SK-N-MC (cell line): ENCODE data around the gene HOXD12.
A peak's percentile ranks its signal among the peaks of the same experiment; 100 is the strongest.

Experiments
- DNase-seq: peaks from one replicate; pipeline ENCODE4 v3.0.0-alpha.2; 2011; ENCODE audit warnings: low read depth, low spot score
- H3K27ac ChIP-seq: fragments of 200-600 bp; sonication (generic); 2 replicates; pipeline ENCODE4 v1.5.1; 2016; ENCODE audit warnings: mixed run types
- H3K36me3 ChIP-seq: fragments of 200-600 bp; sonication (generic); 2 replicates; pipeline ENCODE4 v1.6.1; 2017; ENCODE audit warnings: antibody characterized with exemption, low read length, mixed read lengths; ENCODE audit not compliant: insufficient read depth
- H3K4me3 ChIP-seq: fragments of 200-600 bp; sonication (generic); 2 replicates; pipeline ENCODE4 v1.5.1; 2016
- H3K9ac ChIP-seq: fragments of 200-600 bp; sonication (generic); 2 replicates; pipeline ENCODE4 v1.8.0; 2017; ENCODE audit warnings: mixed run types, mixed read lengths; ENCODE audit not compliant: insufficient read length
- H3K9me3 ChIP-seq: fragments of 200-600 bp; sonication (generic); 2 replicates; pipeline ENCODE4 v1.6.1; 2017; ENCODE audit warnings: low read depth, mild to moderate bottlenecking, antibody characterized with exemption, low read length, moderate library complexity, mixed read lengths
- EZH2 ChIP-seq: fragments of 200-600 bp; sonication (generic); IDR thresholded peaks from one replicate; pipeline ENCODE4 v1.6.1; 2017; ENCODE audit warnings: antibody characterized with exemption
- FOXP2 ChIP-seq: optimal IDR thresholded peaks from 2 replicates; pipeline ENCODE3; 2011; ENCODE audit warnings: mild to moderate bottlenecking, moderate library complexity; ENCODE audit not compliant: insufficient read depth; ENCODE audit errors: extremely low read length, control extremely low read depth
- POLR2AphosphoS5 ChIP-seq: IDR thresholded peaks from 2 replicates; pipeline ENCODE4 v1.6.1; 2012; ENCODE audit warnings: mild to moderate bottlenecking, low read depth, low read length, borderline replicate concordance

Gene HOXD12

DNA sequence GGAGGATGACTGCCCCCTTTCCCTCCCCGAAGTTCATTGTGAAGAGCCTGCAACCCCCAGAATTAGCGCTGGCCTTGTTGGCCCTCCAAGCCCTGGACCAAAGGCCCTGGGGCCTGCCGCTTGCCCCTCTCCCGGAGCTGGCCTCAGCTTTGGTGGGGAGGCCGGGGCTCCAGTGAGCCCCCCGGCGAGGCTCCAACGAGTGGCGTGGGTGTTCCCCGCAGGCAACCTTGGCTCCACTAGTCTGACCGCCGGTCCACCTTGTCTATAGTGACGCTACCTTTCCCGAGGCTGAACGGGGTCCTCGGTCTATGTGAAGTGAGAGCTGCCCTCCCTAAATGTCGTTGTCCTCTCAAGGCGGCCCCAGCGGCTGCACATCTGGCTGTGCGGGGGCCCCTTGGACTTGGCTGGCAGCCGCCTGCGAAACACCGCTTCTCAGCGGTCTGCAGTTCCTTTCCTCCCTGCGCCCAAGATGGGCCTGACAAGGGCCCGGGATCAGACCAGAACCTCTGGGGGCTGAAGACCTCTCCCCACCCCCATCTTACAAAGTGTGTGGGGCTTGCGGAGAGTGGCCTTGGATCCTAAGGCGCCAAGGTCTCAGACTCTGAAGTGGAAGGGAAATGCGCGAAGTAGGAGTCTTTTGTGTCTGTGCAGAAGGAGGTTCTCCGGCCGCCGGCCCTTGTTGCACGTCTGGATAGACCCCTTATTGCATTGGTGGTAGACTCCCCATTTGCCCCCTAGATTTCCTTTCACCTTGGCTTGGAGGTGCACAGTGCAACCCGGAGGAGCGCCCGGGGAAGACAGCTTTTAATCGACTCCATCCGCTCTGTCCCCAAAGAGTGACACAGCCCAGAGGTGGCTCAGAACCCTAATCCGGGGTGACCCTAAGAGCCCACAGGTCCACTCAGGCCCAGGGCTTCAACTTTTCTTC is 13.0 kb downstream of the HOXD12 start:
- H3K27ac ChIP-seq, result no peak overlapping the region
- no peaks in the 10 kb centered on the region for H3K9me3 ChIP-seq
- DNase-seq, result no peak
- H3K9ac ChIP-seq, result no peak overlapping the region
- H3K36me3 ChIP-seq, result peaks cover 82% of the 10 kb centered on the region
- TF ChIP-seq EZH2, result no peak
- TF ChIP-seq FOXP2, result no peak
- TF ChIP-seq POLR2AphosphoS5, result no peak
- H3K4me3 ChIP-seq, result no peak overlapping the region

DNA sequence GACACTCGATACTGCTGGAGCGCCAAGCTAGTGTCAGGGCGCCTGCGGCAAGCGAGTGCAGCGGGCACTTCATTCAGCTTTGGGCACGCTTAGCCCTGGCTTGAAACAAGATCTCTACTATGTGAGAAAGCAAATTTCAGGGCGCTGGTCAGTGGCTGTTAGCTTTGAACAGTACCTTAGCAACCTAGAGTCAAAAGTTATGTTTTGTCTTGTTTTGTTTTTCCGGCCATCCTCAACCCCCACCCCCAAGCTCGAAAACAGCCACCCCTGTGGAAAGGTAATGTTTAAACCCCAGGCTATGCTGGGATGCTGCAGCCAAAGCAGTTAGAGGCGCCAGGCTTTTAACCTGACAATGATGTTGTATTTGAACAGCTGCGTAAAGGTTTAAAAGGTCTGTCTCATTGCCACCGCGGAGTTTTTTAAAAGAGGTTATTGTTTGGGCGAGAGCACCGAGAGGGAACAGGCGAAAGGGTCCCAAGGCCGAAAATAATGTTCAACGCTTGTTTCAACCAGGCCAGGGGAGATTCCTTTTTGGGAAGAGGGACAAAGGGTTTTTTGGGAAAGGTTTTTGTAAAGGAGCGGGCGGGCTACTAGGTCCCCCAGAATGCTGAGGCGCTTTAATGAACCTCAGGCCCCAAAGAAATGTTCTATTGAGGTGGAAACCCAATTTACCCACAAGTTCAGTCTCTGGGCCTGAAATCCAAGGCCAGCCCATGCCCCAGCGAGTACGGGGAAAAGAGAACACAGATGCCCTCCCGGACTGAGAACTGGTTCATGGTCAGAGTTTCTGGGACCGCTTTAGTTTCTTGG is 14.7 kb downstream of the HOXD12 start:
- Histone ChIP-seq H3K9me3 (no peaks in the 10 kb centered on the region), H3K27ac (no peak overlapping the region), H3K9ac (no peak overlapping the region), H3K4me3 (no peak overlapping the region), H3K36me3 (peaks cover 91% of the 10 kb centered on the region)
- DNase-seq, result no peak
- TF ChIP-seq EZH2, result no peak
- no peak for TF ChIP-seq FOXP2
- TF ChIP-seq POLR2AphosphoS5, result no peak

DNA sequence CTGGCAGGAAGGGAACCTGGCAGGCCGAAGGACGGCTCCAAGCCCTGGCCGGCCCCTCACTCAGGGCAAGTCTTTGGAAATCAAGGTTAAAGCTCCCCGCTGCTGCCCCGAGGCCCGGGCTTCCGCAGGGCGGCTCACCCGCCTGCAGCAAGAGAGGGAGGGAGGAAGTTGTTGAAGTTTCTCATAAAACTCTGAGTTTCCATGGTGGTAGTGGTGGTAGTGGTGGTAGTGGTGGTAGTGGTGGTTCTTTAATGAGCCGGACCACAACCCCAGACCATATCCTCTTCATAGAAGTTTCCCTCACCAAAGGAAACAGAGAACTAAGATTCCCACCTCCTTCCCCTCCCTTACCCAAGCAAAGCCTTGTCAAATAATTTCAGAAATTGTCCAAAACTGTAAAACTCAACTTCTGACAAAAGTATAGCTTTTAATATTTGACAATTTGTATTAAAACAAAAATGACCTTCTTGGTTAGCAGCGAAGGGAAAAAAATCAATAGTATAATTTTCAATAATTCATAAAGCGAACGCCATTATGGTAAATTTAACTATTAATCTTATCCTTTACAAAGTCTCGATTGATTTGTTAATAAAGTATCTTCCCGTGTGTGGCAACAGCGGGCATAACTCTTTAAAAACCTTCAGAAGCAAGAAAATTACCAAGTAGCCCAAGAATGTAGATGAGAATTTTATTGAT is 15.5 kb downstream of the HOXD12 start:
- DNase-seq, result no peak
- Histone ChIP-seq H3K36me3 (peaks cover 89% of the 10 kb centered on the region), H3K9me3 (no peaks in the 10 kb centered on the region), H3K4me3 (no peak overlapping the region), H3K27ac (0 out of 2 replicates have a peak overlapping the region, but pooled peaks have one; percentile 21), H3K9ac (no peak overlapping the region)
- TF ChIP-seq EZH2 (no peak), FOXP2 (no peak), POLR2AphosphoS5 (no peak)

DNA sequence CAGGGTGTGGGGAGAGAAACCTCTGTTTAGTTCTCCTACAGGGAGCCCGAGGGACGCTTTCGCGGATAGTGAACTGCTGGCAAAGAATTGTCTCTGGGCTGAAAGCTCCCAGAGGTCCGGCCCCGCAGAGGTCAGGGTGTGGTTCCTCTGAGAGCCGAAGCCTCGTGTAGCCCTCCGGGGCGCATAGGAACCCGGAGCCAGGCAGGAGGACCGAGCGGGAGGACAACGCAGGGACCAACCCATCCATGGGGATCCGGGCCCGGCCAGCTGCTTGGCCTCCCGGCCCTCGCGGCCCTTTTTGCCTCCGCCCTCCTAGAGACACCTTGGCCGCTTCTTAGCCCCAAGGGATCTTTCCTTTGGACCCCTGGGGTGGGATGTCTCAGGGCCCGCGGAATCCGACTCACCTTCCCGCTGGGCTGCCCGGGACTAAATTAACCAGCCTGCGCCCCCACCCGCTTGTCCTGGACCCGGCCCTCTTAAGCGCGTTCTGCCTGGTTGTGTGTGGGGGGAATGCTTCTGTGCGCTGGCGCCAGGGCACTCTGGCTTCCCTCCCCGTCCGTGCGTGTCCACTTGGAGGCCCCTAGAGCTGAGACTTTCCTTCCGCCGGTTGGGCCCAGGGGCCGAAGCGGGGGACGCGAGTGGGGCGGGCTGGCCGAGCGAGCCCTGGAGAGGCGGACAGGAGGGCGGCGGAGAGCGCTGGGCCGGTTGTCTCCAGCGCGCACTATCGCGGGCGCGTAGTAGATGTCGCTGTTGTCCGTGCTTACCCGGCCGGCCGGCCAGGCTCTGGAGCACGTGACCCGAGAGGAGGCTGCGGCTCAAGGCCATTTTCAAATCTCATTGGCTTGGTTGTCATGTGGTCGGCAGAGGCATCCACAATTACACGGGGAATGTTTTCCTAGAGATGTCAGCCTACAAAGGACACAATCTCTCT is 16.6 kb downstream of the HOXD12 start, which contains the start of gene HOXD10:
HOXD10 (plus strand) TSS at position 896 of the 931 bp plus-strand sequence. CDS start 56 bp downstream, outside the sequence.
- peaks cover 78% of the 10 kb centered on the region for H3K36me3 ChIP-seq
- no peak for TF ChIP-seq FOXP2
- TF ChIP-seq EZH2, result no peak
- TF ChIP-seq POLR2AphosphoS5, result no peak
- no peak within 1 kb of the TSS for H3K9ac ChIP-seq
- DNase-seq, result no peak
- no peaks in the 10 kb centered on the region for H3K9me3 ChIP-seq
- no peak within 1 kb of the TSS for H3K4me3 ChIP-seq
- H3K27ac ChIP-seq, result 0 out of 2 replicates have a peak within 1 kb of the TSS, but pooled peaks have one; percentile 21

DNA sequence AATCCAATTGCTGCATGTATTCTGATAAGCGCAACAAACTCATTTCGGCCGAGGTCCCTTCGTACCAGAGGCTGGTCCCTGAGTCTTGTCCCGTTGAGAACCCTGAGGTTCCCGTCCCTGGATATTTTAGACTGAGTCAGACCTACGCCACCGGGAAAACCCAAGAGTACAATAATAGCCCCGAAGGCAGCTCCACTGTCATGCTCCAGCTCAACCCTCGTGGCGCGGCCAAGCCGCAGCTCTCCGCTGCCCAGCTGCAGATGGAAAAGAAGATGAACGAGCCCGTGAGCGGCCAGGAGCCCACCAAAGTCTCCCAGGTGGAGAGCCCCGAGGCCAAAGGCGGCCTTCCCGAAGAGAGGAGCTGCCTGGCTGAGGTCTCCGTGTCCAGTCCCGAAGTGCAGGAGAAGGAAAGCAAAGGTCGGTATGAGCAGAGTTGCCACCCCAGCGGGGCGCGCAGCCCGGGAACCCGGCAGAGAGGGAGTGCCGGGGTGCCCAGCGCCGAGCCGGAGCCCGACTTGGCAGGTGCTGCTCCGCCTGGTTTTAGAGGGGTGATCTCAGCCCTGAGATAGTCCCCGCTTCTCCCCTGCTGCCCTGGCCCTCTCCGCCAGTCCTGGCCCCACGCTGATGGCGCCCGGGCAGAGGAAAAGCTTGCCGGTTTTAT is 17.7 kb downstream of the HOXD12 start:
- Histone ChIP-seq H3K9me3 (no peaks in the 10 kb centered on the region), H3K36me3 (peaks cover 67% of the 10 kb centered on the region), H3K9ac (no peak overlapping the region), H3K27ac (no peak overlapping the region), H3K4me3 (no peak overlapping the region)
- no peak for DNase-seq
- TF ChIP-seq POLR2AphosphoS5 (no peak), EZH2 (no peak), FOXP2 (no peak)

DNA sequence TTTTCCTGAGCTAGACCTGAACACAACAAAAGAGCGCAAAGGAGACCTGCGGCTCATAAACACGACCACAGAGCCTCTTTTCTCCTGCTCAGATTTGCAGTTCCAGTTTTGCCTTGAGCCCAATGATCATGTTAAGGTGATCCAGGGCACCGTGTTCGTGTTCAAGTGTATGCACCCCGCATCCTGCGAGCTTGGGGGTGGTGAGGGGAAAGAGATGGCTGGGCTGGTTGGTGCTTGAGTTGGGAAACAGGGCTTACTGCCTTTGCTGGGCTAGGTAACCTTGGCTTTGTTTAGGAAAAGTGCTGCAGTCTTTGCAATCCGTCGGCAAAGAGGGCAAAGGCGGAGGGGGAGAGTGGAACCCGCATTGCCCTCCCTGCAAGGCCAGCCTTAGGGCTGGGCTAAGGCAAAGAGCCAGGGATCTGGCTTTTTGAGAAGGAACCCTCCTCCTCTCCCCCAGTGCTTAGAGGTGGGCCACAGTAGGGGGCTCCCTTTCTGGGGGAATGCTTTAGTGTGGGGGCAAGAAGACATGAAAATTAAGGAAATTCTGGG is 18.3 kb downstream of the HOXD12 start:
- no peak for TF ChIP-seq EZH2
- TF ChIP-seq FOXP2, result no peak
- TF ChIP-seq POLR2AphosphoS5, result no peak
- no peak overlapping the region for H3K9ac ChIP-seq
- H3K27ac ChIP-seq, result peak overlapping the region; percentile 10; the same call in 1 of the 2 replicates
- peaks cover 61% of the 10 kb centered on the region for H3K36me3 ChIP-seq
- H3K9me3 ChIP-seq, result no peaks in the 10 kb centered on the region
- H3K4me3 ChIP-seq, result no peak overlapping the region
- DNase-seq, result no peak
